Endothelial cell of umbilical vein (primary cell): ENCODE data around the gene CRYZL1. TPM values are rescaled to one million over a fixed set of nuclear protein-coding genes. Genes with fewer than 3 reads are reported as not detected.

Experiments used
- BruUV-seq: library from RNA; stranded (reverse); fragments of 400-500 nt; replicated peaks from 2 replicates; lab custom pipeline; 2021; lab: Mats Ljungman, UMichigan
- CTCF ChIA-PET: fragments of 300-600, 350-600 bp; sonication (Branson Sonifier 250); formaldehyde crosslinking; loops from one replicate; lab custom pipeline; 2021; ENCODE audit warnings: antibody characterized with exemption, inconsistent platforms; lab: Charles Lee
- POLR2A ChIA-PET: fragments of 300-600, 350-600 bp; sonication (Branson Sonifier 250); formaldehyde crosslinking; loops from one replicate; lab custom pipeline; 2021; ENCODE audit warnings: antibody characterized with exemption, inconsistent platforms; lab: Charles Lee
- DNase-seq: peaks from one replicate; pipeline ENCODE4 v3.0.0-alpha.2; 2011; ENCODE audit warnings: low read depth, low spot score
- FAIRE-seq: peaks from 2 replicates; lab custom pipeline; 2011; peaks lifted over from hg19 to GRCh38; lab: Jason Lieb, UNC
- H2AFZ ChIP-seq: 2 replicates; pipeline ENCODE4 v1.6.0; 2012; ENCODE audit warnings: low read depth, low read length, control low read depth, inconsistent platforms
- H3K27ac ChIP-seq: 2 replicates; pipeline ENCODE4 v1.5.1; 2011; ENCODE audit warnings: low read depth, mild to moderate bottlenecking, control low read depth, low read length, moderate library complexity; ENCODE audit not compliant: insufficient read depth
- H3K27me3 ChIP-seq, 2 experiments: 2 replicates each; pipeline versions ENCODE4 v1.6.0 to v1.6.1; 2011; ENCODE audit warnings: low read length in 2 of 2, mixed read lengths in 1 of 2; ENCODE audit not compliant: control insufficient read depth in 2 of 2, insufficient read depth in 2 of 2
- H3K36me3 ChIP-seq, 2 experiments: 2 replicates in 1 of 2; 3 replicates in 1 of 2; pipeline ENCODE4 v1.5.1; 2011; ENCODE audit warnings: low read length in 2 of 2, mild to moderate bottlenecking in 1 of 2, moderate library complexity in 1 of 2; ENCODE audit not compliant: control insufficient read depth in 2 of 2, insufficient read depth in 2 of 2; ENCODE audit errors: extremely low read depth in 1 of 2
- H3K4me1 ChIP-seq: 3 replicates; pipeline ENCODE4 v1.5.1; 2011; ENCODE audit warnings: mild to moderate bottlenecking, low read length; ENCODE audit not compliant: control insufficient read depth, insufficient read depth; ENCODE audit errors: extremely low read depth
- H3K4me2 ChIP-seq: 2 replicates; pipeline ENCODE4 v1.6.1; 2011; ENCODE audit warnings: low read length, control low read depth, mixed read lengths; ENCODE audit not compliant: insufficient read depth
- H3K4me3 ChIP-seq, 3 experiments: fragments of 200-600 bp in 1 of 3; sonication (generic), shearing (Covaris generic) in 1 of 3; replicated peaks in 1 of 3; 2 replicates each; pipeline ENCODE4 v1.5.1; 2011 to 2016; ENCODE audit warnings: control low read depth in 3 of 3, low read length in 3 of 3, mild to moderate bottlenecking in 2 of 3, inconsistent platforms in 1 of 3, low read depth in 1 of 3, moderate library complexity in 1 of 3; ENCODE audit not compliant: insufficient read depth in 1 of 3
- H3K79me2 ChIP-seq: 2 replicates; pipeline ENCODE4 v1.6.0; 2012; ENCODE audit warnings: low read length, inconsistent platforms; ENCODE audit not compliant: control insufficient read depth, insufficient read depth
- H3K9ac ChIP-seq: replicated peaks from 2 replicates; pipeline ENCODE3; 2011; ENCODE audit warnings: low read length, control low read depth; ENCODE audit not compliant: insufficient read depth; ENCODE audit errors: extremely low read depth
- H3K9me1 ChIP-seq: replicated peaks from 3 replicates; pipeline ENCODE4 v1.6.0; 2011; ENCODE audit warnings: mild to moderate bottlenecking, low read length; ENCODE audit not compliant: control insufficient read depth, insufficient read depth; ENCODE audit errors: extremely low read depth
- H3K9me3 ChIP-seq: replicated peaks from 2 replicates; pipeline ENCODE4 v1.5.1; 2012; ENCODE audit warnings: low read length, inconsistent platforms; ENCODE audit not compliant: control insufficient read depth, insufficient read depth
- H4K20me1 ChIP-seq: replicated peaks from 2 replicates; pipeline ENCODE3; 2011; ENCODE audit warnings: mild to moderate bottlenecking, low read length; ENCODE audit not compliant: control insufficient read depth, insufficient read depth; ENCODE audit errors: extremely low read depth
- CTCF ChIP-seq, 2 donors: IDR thresholded peaks; 1 replicate in 1 of 2; 2 replicates in 1 of 2; pipeline ENCODE4 v1.5.1; 2011; ENCODE audit warnings: low read length in 2 of 2, mild to moderate bottlenecking in 2 of 2, moderate library complexity in 2 of 2, control low read depth in 1 of 2, inconsistent platforms in 1 of 2, low read depth in 1 of 2; ENCODE audit not compliant: insufficient read depth in 1 of 2; ENCODE audit errors: extremely low read depth in 1 of 2
- EZH2 ChIP-seq: IDR thresholded peaks from 2 replicates; pipeline ENCODE4 v1.6.1; 2012; ENCODE audit warnings: borderline replicate concordance, low read depth, mild to moderate bottlenecking, moderate library complexity, low read length, inconsistent platforms; ENCODE audit not compliant: severe bottlenecking
- FOS ChIP-seq: IDR thresholded peaks from 2 replicates; pipeline ENCODE4 v1.6.1; 2011; ENCODE audit warnings: mild to moderate bottlenecking, low read length, moderate library complexity, borderline replicate concordance; ENCODE audit not compliant: insufficient read depth
- GATA2 ChIP-seq: IDR thresholded peaks from 2 replicates; pipeline ENCODE4 v1.7.0; 2011; ENCODE audit warnings: low read depth, mild to moderate bottlenecking, moderate library complexity, mixed read lengths, low read length; ENCODE audit not compliant: insufficient read length, insufficient read depth
- JUN ChIP-seq: IDR thresholded peaks from 2 replicates; pipeline ENCODE4 v1.6.1; 2011; ENCODE audit warnings: borderline replicate concordance, low read depth; ENCODE audit not compliant: insufficient read length, insufficient read depth
- MAX ChIP-seq: IDR thresholded peaks from 2 replicates; pipeline ENCODE4 v1.6.1; 2011; ENCODE audit not compliant: insufficient read depth, insufficient read length
- MYC ChIP-seq: IDR thresholded peaks from one replicate; pipeline ENCODE4 v1.6.1; 2011; ENCODE audit warnings: mild to moderate bottlenecking, low read depth, low read length
- POLR2A ChIP-seq: IDR thresholded peaks from 2 replicates; pipeline ENCODE4 v1.6.1; 2012; ENCODE audit warnings: low read depth, mild to moderate bottlenecking, control low read depth, low read length
- POLR2AphosphoS5 ChIP-seq: IDR thresholded peaks from 2 replicates; pipeline ENCODE4 v1.6.1; 2012; ENCODE audit warnings: low read depth, mild to moderate bottlenecking, control low read depth, low read length, moderate library complexity; ENCODE audit not compliant: insufficient read depth
- dilution Hi-C: fragments of 300-500 bp; cut with MboI; formaldehyde crosslinking; loops from one replicate; pipeline ENCODE4 v1.15.0; 2019; ENCODE audit warnings: low sequenced_read_pairs; ENCODE audit not compliant: extremely low pct_ligation_motif_present
- intact Hi-C: fragments of 100-400 bp; cut with micrococcal nuclease; formaldehyde crosslinking; loops from one replicate; pipeline ENCODE4 v1.10.0; 2022
- polyA plus RNA-seq, 4 experiments: library from polyadenylated mRNA; depleted of rRNA in 3 of 4; stranded (reverse) in 3 of 4; unstranded in 1 of 4; fragments of >200 nt; gene quantifications; 2 replicates each; pipeline versions ENCODE4 v1.2.1 to v1.2.3, GENCODE V29; 2011 to 2012; ENCODE audit warnings: missing spikeins in 1 of 4
- total RNA-seq: library from RNA; stranded (reverse); gene quantifications from 2 replicates; pipeline ENCODE4 v1.2.3, GENCODE V29; 2021

The CRYZL1 gene
- total and polyA plus RNA-seq, 2 donors (not counting 3 experiments of a cell fraction or from before 2014, with no cell fraction given): 26.4 to 42.1 TPM

- no peaks in the 10 kb centered on the region for H3K36me3 ChIP-seq
- dilution Hi-C loops: no loop called here
- FAIRE-seq (no peak), DNase-seq (no peak)
- TF ChIP-seq CTCF (IDR thresholded peaks at IDR 0.05; ENCODE audit: extremely low read depth in 1 of 2, insufficient read depth in 1 of 2, low read depth in 1 of 2, low read length in 2 of 2) (no peak), MYC (no peak), GATA2 (no peak), FOS (no peak), JUN (no peak), POLR2A (no peak), EZH2 (no peak), POLR2AphosphoS5 (no peak), MAX (no peak)
- H3K4me3 ChIP-seq: no peak overlapping the region
- no peaks in the 10 kb centered on the region for H3K9me1 ChIP-seq
- no TSS peak for BruUV-seq
- H3K9ac ChIP-seq: no peak overlapping the region
- ChIA-PET POLR2A (no interaction called here), CTCF (interaction anchor here (0.8 to 1.5 kb wide), 2 partner anchors 25 to 65 kb away, joined by 3 to 4 read pairs; no protein-coding TSS in a partner anchor)
- H3K4me1 ChIP-seq: peaks cover 23% of the 10 kb centered on the region
- H3K9me3 ChIP-seq: no peaks in the 10 kb centered on the region
- H3K27ac ChIP-seq: no peak overlapping the region
- H4K20me1 ChIP-seq: no peaks in the 10 kb centered on the region
- H2AFZ ChIP-seq: no peak overlapping the region
- intact Hi-C loops: no loop called here
- H3K4me2 ChIP-seq: peak overlapping the region; percentile 3
- H3K27me3 ChIP-seq: no peaks in the 10 kb centered on the region
- H3K79me2 ChIP-seq: peaks cover 93% of the 10 kb centered on the region
These were observed 8.7 kb upstream of the CRYZL1 start for GRCh38 chr21:33650230-33650629.
